IMR-90 (cell line): ENCODE data around the gene CARM1. TPM values are rescaled to one million over a fixed set of nuclear protein-coding genes. Genes with fewer than 3 reads are reported as not detected.

Experiments
- ATAC-seq: fragments of 200-7000 bp; cut with Tn5 transposase; 2 replicates; pipeline ENCODE4 v1.9.1; 2020; ENCODE audit warnings: low read depth, mild to moderate bottlenecking, moderate library complexity
- BruUV-seq: library from RNA; stranded (reverse); fragments of 400-500 nt; replicated peaks from 2 replicates; lab custom pipeline; 2021; lab: Mats Ljungman, UMichigan
- CTCF ChIA-PET: fragments of 300-600 bp; formaldehyde crosslinking; extraction: SDS; loops from one replicate; lab custom pipeline; 2021; ENCODE audit warnings: antibody characterized with exemption; lab: Yijun Ruan, JAX
- POLR2A ChIA-PET: fragments of 300-600 bp; sonication (Branson Sonifier 250); formaldehyde crosslinking; loops from one replicate; lab custom pipeline; 2022; ENCODE audit warnings: antibody characterized with exemption; ENCODE audit not compliant: unreplicated experiment; lab: Charles Lee
- DNase-seq: peaks from one replicate; pipeline ENCODE4 v3.0.0; 2013
- H2AFZ ChIP-seq: replicated peaks from 2 replicates; pipeline ENCODE3; 2013; ENCODE audit warnings: low read length, mild to moderate bottlenecking; ENCODE audit not compliant: poor library complexity
- H2AK5ac ChIP-seq: 2 replicates; pipeline ENCODE4 v1.6.1; 2013; ENCODE audit warnings: low read depth, low read length, inconsistent platforms
- H2AK9ac ChIP-seq: replicated peaks from 2 replicates; pipeline ENCODE3; 2013; ENCODE audit warnings: mild to moderate bottlenecking, low read depth, low read length, moderate library complexity; ENCODE audit not compliant: poor library complexity
- H2BK120ac ChIP-seq: 2 replicates; pipeline ENCODE4 v1.6.1; 2013; ENCODE audit warnings: low read depth, low read length, inconsistent platforms
- H2BK15ac ChIP-seq: 3 replicates; pipeline ENCODE4 v1.6.1; 2013; ENCODE audit warnings: low read depth, low read length, inconsistent platforms
- H2BK20ac ChIP-seq: 2 replicates; pipeline ENCODE4 v1.6.1; 2013; ENCODE audit warnings: low read depth, mild to moderate bottlenecking, inconsistent platforms, low read length, moderate library complexity
- H2BK5ac ChIP-seq: 2 replicates; pipeline ENCODE4 v1.6.1; 2013; ENCODE audit warnings: mild to moderate bottlenecking, low read depth, low read length, inconsistent platforms; ENCODE audit not compliant: poor library complexity, severe bottlenecking
- H3K14ac ChIP-seq: replicated peaks from 2 replicates; pipeline ENCODE4 v1.6.1; 2013; ENCODE audit warnings: low read depth, low read length, inconsistent platforms
- H3K18ac ChIP-seq: 2 replicates; pipeline ENCODE4 v1.6.1; 2013; ENCODE audit warnings: low read depth, low read length, control low read depth
- H3K23ac ChIP-seq: 2 replicates; pipeline ENCODE4 v1.6.1; 2013; ENCODE audit warnings: low read depth, low read length, inconsistent platforms
- H3K27ac ChIP-seq: 2 replicates; pipeline ENCODE4 v1.5.1; 2013; ENCODE audit warnings: mild to moderate bottlenecking, control low read depth, low read length; ENCODE audit not compliant: insufficient read depth
- H3K27me3 ChIP-seq: 2 replicates; pipeline ENCODE4 v1.6.1; 2013; ENCODE audit warnings: low read length; ENCODE audit not compliant: control insufficient read depth, insufficient read depth
- H3K36me3 ChIP-seq: 2 replicates; pipeline ENCODE4 v1.6.1; 2013; ENCODE audit warnings: low read length, mixed read lengths; ENCODE audit not compliant: control insufficient read depth, insufficient read depth
- H3K4ac ChIP-seq: 2 replicates; pipeline ENCODE4 v1.6.1; 2013; ENCODE audit warnings: low read depth, low read length, inconsistent platforms
- H3K4me1 ChIP-seq: 2 replicates; pipeline ENCODE4 v1.6.1; 2013; ENCODE audit warnings: low read length, mixed read lengths; ENCODE audit not compliant: control insufficient read depth, insufficient read depth
- H3K4me2 ChIP-seq: 2 replicates; pipeline ENCODE4 v1.6.1; 2013; ENCODE audit warnings: low read depth, mild to moderate bottlenecking, control low read depth, low read length, moderate library complexity
- H3K4me3 ChIP-seq: 2 replicates; pipeline ENCODE4 v1.5.1; 2013; ENCODE audit warnings: low read depth, mild to moderate bottlenecking, control low read depth, low read length, moderate library complexity; ENCODE audit not compliant: insufficient read depth
- H3K56ac ChIP-seq: 2 replicates; pipeline ENCODE4 v1.6.1; 2013; ENCODE audit warnings: low read length, inconsistent platforms; ENCODE audit not compliant: insufficient read depth; ENCODE audit errors: extremely low read depth
- H3K79me1 ChIP-seq, 2 experiments: 2 replicates each; pipeline ENCODE4 v1.6.1; 2013; ENCODE audit warnings: low read length in 2 of 2, inconsistent platforms in 1 of 2, low read depth in 1 of 2
- H3K9ac ChIP-seq: 2 replicates; pipeline ENCODE4 v1.6.1; 2013; ENCODE audit warnings: low read depth, low read length, control low read depth
- H3K9me1 ChIP-seq: 2 replicates; pipeline ENCODE4 v1.6.1; 2013; ENCODE audit warnings: low read length, inconsistent platforms; ENCODE audit not compliant: insufficient read depth
- H3K9me3 ChIP-seq: 2 replicates; pipeline ENCODE4 v1.6.1; 2013; ENCODE audit warnings: low read length; ENCODE audit not compliant: control insufficient read depth, insufficient read depth
- H4K20me1 ChIP-seq: 2 replicates; pipeline ENCODE4 v1.6.1; 2013; ENCODE audit warnings: low read length, inconsistent platforms; ENCODE audit not compliant: insufficient read depth
- H4K5ac ChIP-seq: 2 replicates; pipeline ENCODE4 v1.6.1; 2013; ENCODE audit warnings: mild to moderate bottlenecking, low read depth, low read length, control low read depth
- H4K8ac ChIP-seq, 2 experiments: 2 replicates each; pipeline ENCODE4 v1.6.1; 2013; ENCODE audit warnings: low read depth in 2 of 2, low read length in 2 of 2, control low read depth in 1 of 2, inconsistent platforms in 1 of 2
- H4K91ac ChIP-seq: 2 replicates; pipeline ENCODE4 v1.6.1; 2013; ENCODE audit warnings: low read depth, low read length, inconsistent platforms; ENCODE audit not compliant: insufficient read depth
- MAZ ChIP-seq: IDR thresholded peaks from 2 replicates; pipeline ENCODE4 v1.6.1; 2012; ENCODE audit warnings: low read depth, mild to moderate bottlenecking, low read length, improper control_type of control experiment, moderate library complexity, borderline replicate concordance
- MXI1 ChIP-seq: IDR thresholded peaks from 2 replicates; pipeline ENCODE4 v1.6.1; 2012; ENCODE audit warnings: low read depth, mild to moderate bottlenecking, low read length, moderate library complexity, borderline replicate concordance
- RAD21 ChIP-seq: IDR thresholded peaks from 2 replicates; pipeline ENCODE4 v1.6.1; 2012; ENCODE audit warnings: low read length, improper control_type of control experiment
- WGBS, 2 experiments: methylation state at CpG; one replicate each; pipeline versions ENCODE4 v1.1.5 to v1.1.7; 2013; ENCODE audit warnings: missing lambda C conversion rate in 2 of 2; ENCODE audit not compliant: insufficient read length in 1 of 2; ENCODE audit errors: extremely low coverage in 2 of 2; 5-methylcytosine and 5-hydroxymethylcytosine counted together
- dilution Hi-C: fragments of 300-500 bp; cut with HindIII; formaldehyde crosslinking; loops from one replicate; pipeline ENCODE4 v1.14.3; 2018; ENCODE audit warnings: low sequenced_read_pairs; ENCODE audit not compliant: unreplicated experiment
- in situ Hi-C: fragments of 300-500 bp; cut with MboI; formaldehyde crosslinking; loops from 3 replicates; pipeline ENCODE4 v1.14.3; 2019; ENCODE audit warnings: low sequenced_read_pairs, inconsistent platforms, mixed read lengths
- intact Hi-C: fragments of 100-400 bp; cut with micrococcal nuclease; formaldehyde crosslinking; loops from 2 replicates; pipeline ENCODE4 v1.10.0; 2022
- polyA plus RNA-seq, 3 experiments: library from polyadenylated mRNA; depleted of rRNA; stranded (reverse); fragments of >200 nt; gene quantifications; 2 replicates each; pipeline ENCODE4 v1.2.3, GENCODE V29; 2012; ENCODE audit warnings: low replicate concordance in 1 of 3
- total RNA-seq: library from RNA; depleted of rRNA; stranded (reverse); fragments of >200 nt; gene quantifications from 2 replicates; pipeline ENCODE4 v1.2.3, GENCODE V29; 2012

CARM1 gene
- total and polyA plus RNA-seq, 2 of the 4 experiments (the other 2 are of a cell fraction): 20.3 to 67.1 TPM

- peak overlapping the region; percentile 33 for H2BK120ac ChIP-seq
- BruUV-seq: no TSS peak
- peak overlapping the region; percentile 86 for H4K5ac ChIP-seq
- dilution Hi-C loops: no loop called here
- peaks cover 20% of the 10 kb centered on the region for H3K9me1 ChIP-seq
- ChIA-PET CTCF (interaction anchor here (0.6 to 1.6 kb wide), 2 partner anchors 9 to 24 kb away, joined by 3 to 5 read pairs; no protein-coding TSS in a partner anchor), POLR2A (interaction anchor here (0.6 kb wide), 1 partner anchor 12 kb away, joined by 8 read pairs; no protein-coding TSS in a partner anchor)
- H3K4me3 ChIP-seq: peak overlapping the region; percentile 85
- H3K56ac ChIP-seq: peak overlapping the region; percentile 92
- H2AK9ac ChIP-seq: peak overlapping the region; percentile 94
- peak overlapping the region; percentile 81 for H3K4ac ChIP-seq
- peak overlapping the region; percentile 99 for H3K9ac ChIP-seq
- H3K14ac ChIP-seq: peak overlapping the region; percentile 95
- H2AK5ac ChIP-seq: peak overlapping the region; percentile 72
- peak overlapping the region; percentile 96 for H2AFZ ChIP-seq
- no peak overlapping the region for H2BK20ac ChIP-seq
- peak overlapping the region; percentile 98 for H3K27ac ChIP-seq
- peak overlapping the region; percentile 97 for H3K4me2 ChIP-seq
- TF ChIP-seq RAD21 (no peak), MXI1 (0 out of 2 replicates have a peak, but pooled peaks have one; percentile 11), MAZ (peak; percentile 22)
- H4K20me1 ChIP-seq: peaks cover 40% of the 10 kb centered on the region
- H3K4me1 ChIP-seq: peaks cover 9% of the 10 kb centered on the region
- peak; percentile 62 for ATAC-seq
- in situ Hi-C loops: no loop called here
- peaks cover 4 to 53% of the 10 kb centered on the region in 2 experiments; a peak in 3 of 4 replicates for H3K79me1 ChIP-seq
- peak overlapping the region; percentile 91 for H2BK5ac ChIP-seq
- no peak for DNase-seq
- H2BK15ac ChIP-seq: no peak overlapping the region
- peak overlapping the region; percentile 62 for H3K18ac ChIP-seq
- H4K8ac ChIP-seq: peak overlapping the region; percentile 50 to 87
- H4K91ac ChIP-seq: peak overlapping the region; percentile 81
- intact Hi-C loops: loop anchor here (2.0 kb wide), 1 partner anchor 14 kb away; no protein-coding TSS in a partner anchor
- peak overlapping the region; percentile 98 for H3K23ac ChIP-seq
- no peaks in the 10 kb centered on the region for H3K9me3 ChIP-seq
- no peaks in the 10 kb centered on the region for H3K36me3 ChIP-seq
- H3K27me3 ChIP-seq: no peaks in the 10 kb centered on the region
- 0% methylated on average over 19 of the region's 92 CpGs; no CpG with 5 or more reads in 1 of the 2 experiments for WGBS, 2 experiments
These were observed 89.9 kb downstream of the CARM1 start for GRCh38 chr19:10961073-10961860.
